Loucy (cell line): ENCODE measurements around the gene PPP1R37.
A peak's percentile ranks its signal among the peaks of the same experiment; 100 is the strongest.

Experiments
- H2AFZ ChIP-seq: fragments of 200-600 bp; sonication (generic); 2 replicates; pipeline ENCODE4 v1.6.0; 2016; ENCODE audit warnings: antibody characterized with exemption, mild to moderate bottlenecking, low read length, moderate library complexity
- H3F3A ChIP-seq: fragments of 200-600 bp; 2 replicates; pipeline ENCODE4 v1.6.0; 2016; ENCODE audit warnings: antibody characterized with exemption, low read depth, mild to moderate bottlenecking
- H3K27me3 ChIP-seq: fragments of 200-600 bp; sonication (generic); 2 replicates; pipeline ENCODE4 v1.6.1; 2014; ENCODE audit warnings: low read length, mild to moderate bottlenecking; ENCODE audit not compliant: insufficient read depth, poor library complexity, severe bottlenecking
- H3K36me3 ChIP-seq: fragments of 200-600 bp; sonication (generic); 2 replicates; pipeline ENCODE4 v1.6.1; 2016; ENCODE audit warnings: low read length; ENCODE audit not compliant: insufficient read depth
- H3K4me1 ChIP-seq: fragments of 200-600 bp; sonication (generic); 2 replicates; pipeline ENCODE4 v1.5.1; 2014; ENCODE audit warnings: low read length, mild to moderate bottlenecking; ENCODE audit not compliant: insufficient read depth, poor library complexity, severe bottlenecking
- H3K4me2 ChIP-seq: fragments of 200-600 bp; sonication (generic); 2 replicates; pipeline ENCODE4 v1.6.0; 2014; ENCODE audit warnings: antibody characterized with exemption, low read length, low read depth, mild to moderate bottlenecking; ENCODE audit not compliant: poor library complexity, severe bottlenecking
- H3K4me3 ChIP-seq: fragments of 200-600 bp; sonication (generic); 2 replicates; pipeline ENCODE4 v1.5.1; 2014; ENCODE audit warnings: low read length, mild to moderate bottlenecking, mixed read lengths; ENCODE audit not compliant: poor library complexity, severe bottlenecking
- H3K79me2 ChIP-seq: fragments of 200-600 bp; sonication (generic); 2 replicates; pipeline ENCODE4 v1.6.1; 2014; ENCODE audit warnings: low read length; ENCODE audit not compliant: insufficient read depth
- H3K9ac ChIP-seq: fragments of 200-600 bp; sonication (generic); 2 replicates; pipeline ENCODE4 v1.6.0; 2014; ENCODE audit warnings: mild to moderate bottlenecking, low read depth, low read length, moderate library complexity; ENCODE audit not compliant: poor library complexity, severe bottlenecking
- H3K9me2 ChIP-seq: fragments of 200-600 bp; sonication (generic); replicated peaks from 2 replicates; pipeline ENCODE4 v1.6.1; 2016; ENCODE audit warnings: low read depth, low read length, mixed read lengths
- H3K9me3 ChIP-seq: fragments of 200-600 bp; sonication (generic); 2 replicates; pipeline ENCODE4 v1.6.1; 2014; ENCODE audit warnings: mild to moderate bottlenecking, antibody characterized with exemption, low read length, low read depth; ENCODE audit not compliant: insufficient read depth
- H4K20me1 ChIP-seq: fragments of 200-600 bp; sonication (generic); 2 replicates; pipeline ENCODE4 v1.6.0; 2014; ENCODE audit warnings: antibody characterized with exemption, low read length, mild to moderate bottlenecking; ENCODE audit not compliant: insufficient read depth, poor library complexity, severe bottlenecking
- EZH2phosphoT487 ChIP-seq: fragments of 200-600 bp; IDR thresholded peaks from 2 replicates; pipeline ENCODE4 v1.6.1; 2018; ENCODE audit warnings: antibody characterized with exemption, mild to moderate bottlenecking, moderate library complexity, borderline replicate concordance
- TF ChIP-seq, protein P1 (sequence below): fragments of 200-600 bp; sonication (generic); conservative IDR thresholded peaks from 2 replicates; pipeline ENCODE4 v1.5.1; 2014; ENCODE audit warnings: mild to moderate bottlenecking, antibody characterized with exemption, low read length

PPP1R37 gene

GRCh38 chr19:45113628-45114027, 20.6 kb downstream of the PPP1R37 start:
- H3K27me3 ChIP-seq: no peaks in the 10 kb centered on the region
- H3K36me3 ChIP-seq: peaks cover 17% of the 10 kb centered on the region; the same call in 1 of the 2 replicates
- no peak overlapping the region for H3K4me2 ChIP-seq
- H3K9me3 ChIP-seq: no peaks in the 10 kb centered on the region
- TF ChIP-seq, protein P1, sequence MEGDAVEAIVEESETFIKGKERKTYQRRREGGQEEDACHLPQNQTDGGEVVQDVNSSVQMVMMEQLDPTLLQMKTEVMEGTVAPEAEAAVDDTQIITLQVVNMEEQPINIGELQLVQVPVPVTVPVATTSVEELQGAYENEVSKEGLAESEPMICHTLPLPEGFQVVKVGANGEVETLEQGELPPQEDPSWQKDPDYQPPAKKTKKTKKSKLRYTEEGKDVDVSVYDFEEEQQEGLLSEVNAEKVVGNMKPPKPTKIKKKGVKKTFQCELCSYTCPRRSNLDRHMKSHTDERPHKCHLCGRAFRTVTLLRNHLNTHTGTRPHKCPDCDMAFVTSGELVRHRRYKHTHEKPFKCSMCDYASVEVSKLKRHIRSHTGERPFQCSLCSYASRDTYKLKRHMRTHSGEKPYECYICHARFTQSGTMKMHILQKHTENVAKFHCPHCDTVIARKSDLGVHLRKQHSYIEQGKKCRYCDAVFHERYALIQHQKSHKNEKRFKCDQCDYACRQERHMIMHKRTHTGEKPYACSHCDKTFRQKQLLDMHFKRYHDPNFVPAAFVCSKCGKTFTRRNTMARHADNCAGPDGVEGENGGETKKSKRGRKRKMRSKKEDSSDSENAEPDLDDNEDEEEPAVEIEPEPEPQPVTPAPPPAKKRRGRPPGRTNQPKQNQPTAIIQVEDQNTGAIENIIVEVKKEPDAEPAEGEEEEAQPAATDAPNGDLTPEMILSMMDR: no peak
- TF ChIP-seq EZH2phosphoT487: no peak
- H3K4me3 ChIP-seq: no peak overlapping the region
- H4K20me1 ChIP-seq: peaks cover 23% of the 10 kb centered on the region
- H3K79me2 ChIP-seq: peaks cover 86% of the 10 kb centered on the region
- H3K9ac ChIP-seq: no peak overlapping the region
- no peaks in the 10 kb centered on the region for H3K9me2 ChIP-seq
- H3F3A ChIP-seq: no peaks in the 10 kb centered on the region
- H3K4me1 ChIP-seq: peaks cover 23% of the 10 kb centered on the region
- no peak overlapping the region for H2AFZ ChIP-seq

- Histone ChIP-seq H3K4me2 (no peak overlapping the region), H3K36me3 (peaks cover 13% of the 10 kb centered on the region; the same call in 1 of the 2 replicates), H3K4me1 (peaks cover 25% of the 10 kb centered on the region), H4K20me1 (peaks cover 25% of the 10 kb centered on the region), H3K79me2 (peaks cover 84% of the 10 kb centered on the region), H3K4me3 (no peak overlapping the region), H3K9me2 (no peaks in the 10 kb centered on the region), H3K27me3 (no peaks in the 10 kb centered on the region), H2AFZ (no peak overlapping the region), H3K9me3 (no peaks in the 10 kb centered on the region), H3F3A (no peaks in the 10 kb centered on the region), H3K9ac (no peak overlapping the region)
- TF ChIP-seq EZH2phosphoT487: no peak
- TF ChIP-seq, protein P1: no peak
These were observed 21.1 kb downstream of the PPP1R37 start for GRCh38 chr19:45114116-45114515.

GRCh38 chr19:45115809-45116615, 23.0 kb downstream of the PPP1R37 start:
- no peaks in the 10 kb centered on the region for H3K9me3 ChIP-seq
- H3K36me3 ChIP-seq: peaks cover 7% of the 10 kb centered on the region; the same call in 1 of the 2 replicates
- peaks cover 25% of the 10 kb centered on the region for H3K4me1 ChIP-seq
- H3K27me3 ChIP-seq: no peaks in the 10 kb centered on the region
- no peak overlapping the region for H3K4me3 ChIP-seq
- H3K9me2 ChIP-seq: no peaks in the 10 kb centered on the region
- H3F3A ChIP-seq: no peaks in the 10 kb centered on the region
- TF ChIP-seq, protein P1: no peak
- TF ChIP-seq EZH2phosphoT487: no peak
- H3K9ac ChIP-seq: peak overlapping the region; percentile 8
- peaks cover 26% of the 10 kb centered on the region for H4K20me1 ChIP-seq
- H2AFZ ChIP-seq: no peak overlapping the region
- H3K4me2 ChIP-seq: no peak overlapping the region
- H3K79me2 ChIP-seq: peaks cover 79% of the 10 kb centered on the region
